ENCODE measurements around the gene SNX25. TPM values are rescaled to one million over a fixed set of nuclear protein-coding genes. Genes with fewer than 3 reads are reported as not detected.

Gene SNX25
- total and polyA plus RNA-seq, 10 donors = 9.6 to 49.6 (median 35.2) TPM

- Histone ChIP-seq H3K4me1 (peaks cover 0 to 42% (median 9%) of the 10 kb centered on the region in 6 donors), H3K4me3 (no peak overlapping the region), H3K27ac (no peak overlapping the region), H3K36me3 (no peaks in the 10 kb centered on the region), H3K9me3 (no peaks in the 10 kb centered on the region), H3K27me3 (replicated peaks in 1 of 7) (no peaks in the 10 kb centered on the region)
- DNase-seq = no peak
- TF ChIP-seq POLR2A (IDR thresholded peaks at IDR 0.05) (no peak), POLR2AphosphoS5 (IDR thresholded peaks at IDR 0.05) (no peak), CTCF (IDR thresholded peaks at IDR 0.05 in 8 of 11, conservative IDR thresholded peaks at IDR 0.05 in 3 of 11) (no peak)
- intact Hi-C loops (cut with DNase I; ENCODE audit: low total_unique reads) = no loop called here
- WGBS, 5 donors = 83 to 91% (median 87%) methylated on average over 19 of the region's 19 CpGs
Measured at GRCh38 chr4:185229021-185229818, 19.8 kb downstream of the SNX25 start.

- no peaks in the 10 kb centered on the region for H3K36me3 ChIP-seq
- H3K27me3 ChIP-seq (replicated peaks in 1 of 7) = no peaks in the 10 kb centered on the region
- 59 to 72% (median 68%) methylated on average over 6 of the region's 6 CpGs for WGBS, 5 donors
- H3K4me3 ChIP-seq = no peak overlapping the region
- H3K27ac ChIP-seq = peak overlapping the region in 1 of 8 donors; percentile 8
- TF ChIP-seq POLR2AphosphoS5 (IDR thresholded peaks at IDR 0.05) = no peak
- TF ChIP-seq POLR2A (IDR thresholded peaks at IDR 0.05) = no peak
- no peak for TF ChIP-seq CTCF (IDR thresholded peaks at IDR 0.05 in 8 of 11, conservative IDR thresholded peaks at IDR 0.05 in 3 of 11)
- no peaks in the 10 kb centered on the region for H3K9me3 ChIP-seq
- intact Hi-C loops (cut with DNase I; ENCODE audit: low total_unique reads) = no loop called here
- peaks cover 0 to 30% (median 15%) of the 10 kb centered on the region in 6 donors for H3K4me1 ChIP-seq
- no peak for DNase-seq
Measured at GRCh38 chr4:185232370-185232769, 23.0 kb downstream of the SNX25 start.

- Histone ChIP-seq H3K4me3 (no peak overlapping the region), H3K36me3 (no peaks in the 10 kb centered on the region), H3K27me3 (replicated peaks in 1 of 7) (no peaks in the 10 kb centered on the region), H3K4me1 (peaks cover 0 to 20% (median 14%) of the 10 kb centered on the region in 6 donors), H3K9me3 (peaks cover 0 to 9% (median 0%) of the 10 kb centered on the region in 8 donors), H3K27ac (no peak overlapping the region)
- TF ChIP-seq POLR2AphosphoS5 (IDR thresholded peaks at IDR 0.05) = no peak
- WGBS, 5 donors = 77 to 93% (median 88%) methylated on average over 7 of the region's 7 CpGs
- no peak for DNase-seq
- intact Hi-C loops (cut with DNase I; ENCODE audit: low total_unique reads) = no loop called here
Measured at GRCh38 chr4:185235119-185235842, 25.9 kb downstream of the SNX25 start.

GRCh38 chr4:185235843-185236503 lies 26.6 kb downstream of the SNX25 start:
- Histone ChIP-seq H3K4me1 (peaks cover 0 to 20% (median 14%) of the 10 kb centered on the region in 6 donors), H3K36me3 (no peaks in the 10 kb centered on the region), H3K9me3 (peaks cover 0 to 9% (median 0%) of the 10 kb centered on the region in 8 donors), H3K27ac (no peak overlapping the region), H3K4me3 (no peak overlapping the region), H3K27me3 (replicated peaks in 1 of 7) (no peaks in the 10 kb centered on the region)
- no peak for DNase-seq
- intact Hi-C loops (cut with DNase I; ENCODE audit: low total_unique reads) = no loop called here
- no peak for TF ChIP-seq CTCF (IDR thresholded peaks at IDR 0.05 in 8 of 11, conservative IDR thresholded peaks at IDR 0.05 in 3 of 11)
- no peak for TF ChIP-seq POLR2A (IDR thresholded peaks at IDR 0.05)
- no peak for TF ChIP-seq POLR2AphosphoS5 (IDR thresholded peaks at IDR 0.05)
- 88 to 94% (median 94%) methylated on average over 7 of the region's 7 CpGs for WGBS, 5 donors
